Measurements from ENCODE around the gene TTI1.

The TTI1 gene

DNA sequence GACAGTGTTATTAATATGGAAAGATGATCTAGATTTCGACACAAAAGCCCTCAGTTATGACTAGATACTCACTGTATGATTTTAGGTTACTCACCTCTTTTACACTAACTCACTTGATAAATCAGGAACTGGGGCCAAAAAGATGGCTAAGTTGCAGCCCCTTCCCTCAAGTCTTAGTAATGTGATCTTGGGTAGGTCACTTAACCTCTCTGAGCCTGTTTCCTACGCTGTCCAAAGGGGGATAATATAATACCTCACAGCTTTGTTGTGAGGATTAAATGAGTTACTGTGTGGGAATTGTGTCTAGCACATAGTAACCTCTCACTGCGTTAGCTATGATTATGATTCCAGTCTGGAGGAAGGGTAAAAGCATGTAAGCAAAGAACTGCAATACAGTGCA is 1.3 kb downstream of the TTI1 start:
- TF ChIP-seq, protein P1, sequence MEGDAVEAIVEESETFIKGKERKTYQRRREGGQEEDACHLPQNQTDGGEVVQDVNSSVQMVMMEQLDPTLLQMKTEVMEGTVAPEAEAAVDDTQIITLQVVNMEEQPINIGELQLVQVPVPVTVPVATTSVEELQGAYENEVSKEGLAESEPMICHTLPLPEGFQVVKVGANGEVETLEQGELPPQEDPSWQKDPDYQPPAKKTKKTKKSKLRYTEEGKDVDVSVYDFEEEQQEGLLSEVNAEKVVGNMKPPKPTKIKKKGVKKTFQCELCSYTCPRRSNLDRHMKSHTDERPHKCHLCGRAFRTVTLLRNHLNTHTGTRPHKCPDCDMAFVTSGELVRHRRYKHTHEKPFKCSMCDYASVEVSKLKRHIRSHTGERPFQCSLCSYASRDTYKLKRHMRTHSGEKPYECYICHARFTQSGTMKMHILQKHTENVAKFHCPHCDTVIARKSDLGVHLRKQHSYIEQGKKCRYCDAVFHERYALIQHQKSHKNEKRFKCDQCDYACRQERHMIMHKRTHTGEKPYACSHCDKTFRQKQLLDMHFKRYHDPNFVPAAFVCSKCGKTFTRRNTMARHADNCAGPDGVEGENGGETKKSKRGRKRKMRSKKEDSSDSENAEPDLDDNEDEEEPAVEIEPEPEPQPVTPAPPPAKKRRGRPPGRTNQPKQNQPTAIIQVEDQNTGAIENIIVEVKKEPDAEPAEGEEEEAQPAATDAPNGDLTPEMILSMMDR (IDR thresholded peaks at IDR 0.05; ENCODE audit: insufficient read depth, low read depth, low read length, missing control alignments): no peak
- H3K4me3 ChIP-seq (ENCODE audit: low read depth, low read length): peak overlapping the region; percentile 65
- no peak for DNase-seq (ENCODE audit: low read depth)

DNA sequence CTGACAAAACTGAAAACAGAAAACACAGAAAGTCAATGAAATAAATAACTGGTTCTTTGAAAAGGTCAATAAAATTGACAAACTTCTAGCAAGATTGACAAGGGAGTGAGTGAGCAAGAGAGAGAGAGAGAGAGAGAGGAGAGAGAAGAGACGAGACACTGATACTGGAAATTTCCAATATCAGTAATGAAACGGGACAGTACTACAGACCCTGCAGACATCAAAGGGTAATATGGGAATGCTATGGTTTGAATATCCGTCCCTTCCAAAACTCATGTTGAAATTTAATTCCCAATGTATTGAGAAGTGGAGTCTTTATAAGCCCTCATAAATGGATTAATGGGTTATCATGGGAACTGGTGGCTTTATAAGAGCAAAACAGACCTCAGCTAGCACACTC is 3.8 kb downstream of the TTI1 start:
- H3K4me3 ChIP-seq (ENCODE audit: low read depth, low read length): no peak overlapping the region
- DNase-seq (ENCODE audit: low read depth): no peak
- TF ChIP-seq, protein P1 (IDR thresholded peaks at IDR 0.05; ENCODE audit: insufficient read depth, low read depth, low read length, missing control alignments): no peak

- DNase-seq (ENCODE audit: low read depth): no peak
- TF ChIP-seq, protein P1 (IDR thresholded peaks at IDR 0.05; ENCODE audit: insufficient read depth, low read depth, low read length, missing control alignments): no peak
- H3K4me3 ChIP-seq (ENCODE audit: low read depth, low read length): no peak overlapping the region
These were observed 8.8 kb downstream of the TTI1 start for GRCh38 chr20:38024496-38024895.

DNA sequence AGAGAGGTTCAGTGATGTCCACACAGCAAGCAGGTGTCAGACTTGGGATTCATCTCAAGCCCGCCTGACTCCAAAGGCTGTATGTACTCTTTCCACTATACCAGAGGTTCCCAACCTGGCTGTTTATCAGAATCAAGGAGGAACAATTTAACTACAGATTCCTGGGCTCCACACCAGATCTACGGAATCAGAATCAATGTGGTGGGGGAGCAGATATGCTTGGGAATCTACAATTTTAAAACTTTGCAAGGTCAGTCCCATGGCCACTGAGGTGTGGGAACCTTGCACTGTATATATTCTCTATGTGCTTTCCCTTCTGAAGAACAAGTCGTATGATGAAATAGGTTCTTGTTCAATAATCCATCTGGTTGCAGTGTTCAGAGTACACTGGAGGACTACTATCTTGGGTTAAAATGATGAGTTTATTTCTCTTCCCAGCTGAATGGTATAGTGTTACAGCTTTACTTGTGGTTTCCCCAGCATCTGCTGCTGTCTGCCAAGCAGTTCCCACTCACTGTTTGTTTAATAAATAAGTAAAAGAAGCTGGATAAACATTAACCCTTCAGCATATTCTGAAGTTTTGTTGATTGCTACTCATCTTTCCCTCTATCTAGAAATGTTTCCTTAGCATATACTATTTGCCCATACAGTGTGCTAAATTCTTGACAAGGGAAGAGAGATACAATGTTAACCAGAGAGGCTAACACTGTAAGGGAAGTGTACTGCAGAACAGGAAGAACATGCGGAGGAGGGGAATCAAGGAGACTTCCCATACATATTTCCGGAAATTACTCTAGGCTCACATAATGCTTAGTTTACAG is 9.9 kb downstream of the TTI1 start:
- H3K4me3 ChIP-seq (ENCODE audit: low read depth, low read length): no peak overlapping the region
- TF ChIP-seq, protein P1 (IDR thresholded peaks at IDR 0.05; ENCODE audit: insufficient read depth, low read depth, low read length, missing control alignments): no peak

GRCh38 chr20:38021087-38021772 is 12.0 kb downstream of the TTI1 start:
- TF ChIP-seq, protein P1 (IDR thresholded peaks at IDR 0.05; ENCODE audit: insufficient read depth, low read depth, low read length, missing control alignments): no peak
- H3K4me3 ChIP-seq (ENCODE audit: low read depth, low read length): no peak overlapping the region
- DNase-seq (ENCODE audit: low read depth): no peak

More for the DNA sequence above, 9.9 kb downstream of the TTI1 start:
- no peak for DNase-seq (ENCODE audit: low read depth)

DNA sequence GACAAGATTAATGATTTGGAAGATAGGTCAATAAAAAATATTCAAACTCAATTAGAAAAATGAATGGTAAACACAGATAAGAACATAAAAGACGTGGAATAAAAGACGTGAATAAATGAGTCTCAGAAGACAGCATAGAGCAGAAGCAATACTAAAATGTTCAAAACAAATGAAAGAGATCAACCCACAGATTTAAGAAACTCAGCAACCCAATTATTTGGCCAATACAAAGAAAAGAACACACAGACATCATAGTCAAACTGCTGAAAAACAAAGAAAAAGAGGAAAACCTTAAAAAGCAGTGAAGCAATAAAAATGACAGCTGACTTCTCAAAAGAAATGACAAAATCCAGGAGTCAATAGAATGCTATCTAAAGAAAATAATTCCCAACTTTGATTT is 14.9 kb downstream of the TTI1 start:
- H3K4me3 ChIP-seq (ENCODE audit: low read depth, low read length): no peak overlapping the region
- TF ChIP-seq, protein P1 (IDR thresholded peaks at IDR 0.05; ENCODE audit: insufficient read depth, low read depth, low read length, missing control alignments): no peak
- no peak for DNase-seq (ENCODE audit: low read depth)

Measured in GM12865 (cell line).